SU-DHL-6 (cell line): ENCODE results near the gene JOSD1.

Experiments
- CTCF ChIP-seq: fragments of 200-600 bp; sonication (generic); IDR thresholded peaks from one replicate; pipeline ENCODE4 v1.5.1; 2017; ENCODE audit warnings: antibody characterized with exemption, mild to moderate bottlenecking, low read length, moderate library complexity; ENCODE audit not compliant: insufficient read depth, poor library complexity, severe bottlenecking
- EZH2phosphoT487 ChIP-seq: fragments of 200-600 bp; sonication (generic), shearing (Covaris generic); conservative IDR thresholded peaks from 2 replicates; pipeline ENCODE4 v1.6.1; 2018; ENCODE audit warnings: mild to moderate bottlenecking, antibody characterized with exemption, low read length, moderate library complexity, mixed read lengths

DNA sequence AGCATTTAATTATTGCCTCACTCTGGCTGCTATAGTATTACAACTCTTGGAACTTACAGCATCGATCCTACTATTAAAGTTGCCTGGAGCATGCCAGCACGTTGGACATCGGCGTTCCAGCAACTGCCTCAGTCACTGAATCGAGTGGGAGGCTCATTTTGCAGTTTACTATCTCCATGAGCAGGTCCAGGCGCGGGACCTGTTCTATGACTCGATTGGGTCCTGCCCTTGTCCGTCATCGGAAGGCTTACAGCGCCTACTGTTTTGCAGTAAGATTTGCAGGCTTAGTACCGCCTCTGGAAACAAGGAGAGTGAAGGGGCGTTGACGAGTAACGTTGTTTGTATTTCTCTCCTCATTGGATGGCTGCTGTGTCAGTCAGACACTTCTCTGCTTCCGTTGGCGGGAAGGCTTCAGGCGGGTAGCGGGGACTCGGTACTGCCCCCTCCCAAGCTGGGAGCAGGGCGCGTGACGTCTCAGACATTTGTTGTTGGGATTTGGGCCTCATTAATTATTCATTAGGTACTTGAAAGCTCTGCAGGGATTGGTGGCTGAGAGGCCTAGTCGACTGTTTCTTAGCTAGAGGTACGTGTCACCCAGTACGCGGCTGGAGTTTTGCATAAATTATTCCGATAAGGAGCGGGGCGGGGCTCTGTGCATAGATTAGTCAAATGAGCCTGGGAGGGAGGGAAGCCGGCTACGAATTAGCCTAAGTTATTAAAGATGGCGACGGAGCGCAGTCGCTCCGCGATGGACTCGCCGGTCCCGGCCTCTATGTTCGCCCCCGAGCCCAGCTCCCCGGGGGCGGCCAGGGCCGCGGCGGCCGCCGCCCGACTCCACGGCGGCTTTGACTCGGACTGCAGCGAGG lies 4.7 kb upstream of the JOSD1 start, which contains the start of gene GTPBP1:
- TF ChIP-seq CTCF = no peak
- no peak for TF ChIP-seq EZH2phosphoT487
